GM19438 (cell line): Measurements from ENCODE around the gene TSPAN9.

Experiments
- ATAC-seq: cut with Tn5 transposase; IDR thresholded peaks from one replicate; pipeline ENCODE4 v1.9.1; 2021; ENCODE audit warnings: low read depth; ENCODE audit not compliant: unreplicated experiment

TSPAN9 gene

GRCh38 chr12:3119756-3120601 lies 42.8 kb downstream of the TSPAN9 start:
- no peak for ATAC-seq

- ATAC-seq, result no peak
These were observed 43.5 kb downstream of the TSPAN9 start for GRCh38 chr12:3120701-3121100.

- no peak for ATAC-seq
These were observed 45.9 kb downstream of the TSPAN9 start for GRCh38 chr12:3122841-3123678.

- ATAC-seq, result no peak
These were observed 46.5 kb downstream of the TSPAN9 start for GRCh38 chr12:3123729-3124128.

- ATAC-seq, result no peak
These were observed 47.7 kb downstream of the TSPAN9 start for GRCh38 chr12:3124917-3125316.

- ATAC-seq, result no peak
These were observed 48.5 kb downstream of the TSPAN9 start for GRCh38 chr12:3125674-3126073.

GRCh38 chr12:3127832-3128231 lies 50.7 kb downstream of the TSPAN9 start:
- ATAC-seq, result no peak

- ATAC-seq, result no peak
These were observed 51.5 kb downstream of the TSPAN9 start for GRCh38 chr12:3128498-3129293.

- ATAC-seq, result no peak
These were observed 52.3 kb downstream of the TSPAN9 start for GRCh38 chr12:3129301-3130056.

GRCh38 chr12:3130057-3130830 lies 53.1 kb downstream of the TSPAN9 start:
- ATAC-seq, result no peak

- ATAC-seq, result no peak
These were observed 54.0 kb downstream of the TSPAN9 start for GRCh38 chr12:3131129-3131528.

GRCh38 chr12:3132636-3133404 lies 55.6 kb downstream of the TSPAN9 start:
- no peak for ATAC-seq

- ATAC-seq, result no peak
These were observed 56.2 kb downstream of the TSPAN9 start for GRCh38 chr12:3133405-3133783.

GRCh38 chr12:3134126-3134525 lies 56.9 kb downstream of the TSPAN9 start:
- no peak for ATAC-seq

GRCh38 chr12:3134526-3135135 lies 57.5 kb downstream of the TSPAN9 start:
- no peak for ATAC-seq

GRCh38 chr12:3135522-3136461 lies 58.6 kb downstream of the TSPAN9 start:
- no peak for ATAC-seq

- no peak for ATAC-seq
These were observed 59.6 kb downstream of the TSPAN9 start for GRCh38 chr12:3136641-3137267.
